Liver (tissue), 3 donors: Measurements from ENCODE around the gene SMAP1.

Experiments
- ATF3 ChIP-seq: IDR thresholded peaks from 2 replicates; pipeline ENCODE4 v1.6.1; 2016; ENCODE audit warnings: antibody characterized with exemption
- FOXA2 ChIP-seq: IDR thresholded peaks from 2 replicates; pipeline ENCODE4 v1.6.1; 2016; ENCODE audit warnings: antibody characterized with exemption
- MAX ChIP-seq: IDR thresholded peaks from 2 replicates; pipeline ENCODE4 v1.6.1; 2016; ENCODE audit warnings: antibody characterized with exemption
- RAD21 ChIP-seq, 2 donors: IDR thresholded peaks; 2 replicates each; pipeline ENCODE4 v1.6.1; 2016; ENCODE audit warnings: antibody characterized with exemption in 2 of 2, mild to moderate bottlenecking in 2 of 2
- SP1 ChIP-seq: IDR thresholded peaks from 2 replicates; pipeline ENCODE4 v1.6.1; 2018; ENCODE audit warnings: antibody characterized with exemption, mild to moderate bottlenecking
- TAF1 ChIP-seq: conservative IDR thresholded peaks from 2 replicates; pipeline ENCODE4 v1.6.1; 2016; ENCODE audit warnings: antibody characterized with exemption, mild to moderate bottlenecking
- YY1 ChIP-seq: IDR thresholded peaks from 2 replicates; pipeline ENCODE4 v1.6.1; 2016; ENCODE audit warnings: antibody characterized with exemption, mild to moderate bottlenecking
- TF ChIP-seq, protein P1 (sequence below): fragments of 150-350 bp; IDR thresholded peaks from 2 replicates; pipeline ENCODE4 v1.5.1; 2017; ENCODE audit warnings: improper control_type of control experiment, low read depth, low read length; ENCODE audit not compliant: missing input control
- TF ChIP-seq, protein P2 (sequence below): IDR thresholded peaks from 2 replicates; pipeline ENCODE4 v1.6.1; 2016; ENCODE audit warnings: antibody characterized with exemption, mild to moderate bottlenecking
- TF ChIP-seq, protein P3 (sequence below): IDR thresholded peaks from 2 replicates; pipeline ENCODE4 v1.6.1; 2016; ENCODE audit warnings: antibody characterized with exemption
- donor health status: healthy.
- donor health status: healthy.

DNA sequence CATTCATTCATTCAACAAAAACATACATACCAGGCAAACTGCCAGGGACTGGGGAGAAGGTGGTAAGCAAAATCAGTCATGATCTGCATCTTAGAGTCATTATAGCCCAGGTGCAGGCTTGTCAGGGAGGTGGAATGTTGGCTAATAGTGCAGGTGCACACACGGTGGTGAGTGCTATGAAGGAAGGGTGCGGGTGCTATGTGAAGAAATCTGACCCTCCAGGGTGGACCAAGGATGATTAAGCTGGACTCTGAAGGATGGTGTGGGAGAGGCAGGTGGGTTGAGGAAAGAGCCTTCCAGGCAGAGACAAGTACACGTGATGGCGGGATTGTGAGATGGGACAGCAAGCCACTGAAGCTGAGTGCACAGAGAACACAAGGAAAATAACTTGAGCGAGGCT lies 211.8 kb downstream of the SMAP1 start:
- TF ChIP-seq, protein P1, sequence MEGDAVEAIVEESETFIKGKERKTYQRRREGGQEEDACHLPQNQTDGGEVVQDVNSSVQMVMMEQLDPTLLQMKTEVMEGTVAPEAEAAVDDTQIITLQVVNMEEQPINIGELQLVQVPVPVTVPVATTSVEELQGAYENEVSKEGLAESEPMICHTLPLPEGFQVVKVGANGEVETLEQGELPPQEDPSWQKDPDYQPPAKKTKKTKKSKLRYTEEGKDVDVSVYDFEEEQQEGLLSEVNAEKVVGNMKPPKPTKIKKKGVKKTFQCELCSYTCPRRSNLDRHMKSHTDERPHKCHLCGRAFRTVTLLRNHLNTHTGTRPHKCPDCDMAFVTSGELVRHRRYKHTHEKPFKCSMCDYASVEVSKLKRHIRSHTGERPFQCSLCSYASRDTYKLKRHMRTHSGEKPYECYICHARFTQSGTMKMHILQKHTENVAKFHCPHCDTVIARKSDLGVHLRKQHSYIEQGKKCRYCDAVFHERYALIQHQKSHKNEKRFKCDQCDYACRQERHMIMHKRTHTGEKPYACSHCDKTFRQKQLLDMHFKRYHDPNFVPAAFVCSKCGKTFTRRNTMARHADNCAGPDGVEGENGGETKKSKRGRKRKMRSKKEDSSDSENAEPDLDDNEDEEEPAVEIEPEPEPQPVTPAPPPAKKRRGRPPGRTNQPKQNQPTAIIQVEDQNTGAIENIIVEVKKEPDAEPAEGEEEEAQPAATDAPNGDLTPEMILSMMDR, result no peak
- TF ChIP-seq TAF1 (no peak), YY1 (no peak), SP1 (no peak), MAX (no peak), FOXA2 (no peak), RAD21 (IDR thresholded peaks at IDR 0.05) (no peak), ATF3 (no peak)
- TF ChIP-seq, protein P2, sequence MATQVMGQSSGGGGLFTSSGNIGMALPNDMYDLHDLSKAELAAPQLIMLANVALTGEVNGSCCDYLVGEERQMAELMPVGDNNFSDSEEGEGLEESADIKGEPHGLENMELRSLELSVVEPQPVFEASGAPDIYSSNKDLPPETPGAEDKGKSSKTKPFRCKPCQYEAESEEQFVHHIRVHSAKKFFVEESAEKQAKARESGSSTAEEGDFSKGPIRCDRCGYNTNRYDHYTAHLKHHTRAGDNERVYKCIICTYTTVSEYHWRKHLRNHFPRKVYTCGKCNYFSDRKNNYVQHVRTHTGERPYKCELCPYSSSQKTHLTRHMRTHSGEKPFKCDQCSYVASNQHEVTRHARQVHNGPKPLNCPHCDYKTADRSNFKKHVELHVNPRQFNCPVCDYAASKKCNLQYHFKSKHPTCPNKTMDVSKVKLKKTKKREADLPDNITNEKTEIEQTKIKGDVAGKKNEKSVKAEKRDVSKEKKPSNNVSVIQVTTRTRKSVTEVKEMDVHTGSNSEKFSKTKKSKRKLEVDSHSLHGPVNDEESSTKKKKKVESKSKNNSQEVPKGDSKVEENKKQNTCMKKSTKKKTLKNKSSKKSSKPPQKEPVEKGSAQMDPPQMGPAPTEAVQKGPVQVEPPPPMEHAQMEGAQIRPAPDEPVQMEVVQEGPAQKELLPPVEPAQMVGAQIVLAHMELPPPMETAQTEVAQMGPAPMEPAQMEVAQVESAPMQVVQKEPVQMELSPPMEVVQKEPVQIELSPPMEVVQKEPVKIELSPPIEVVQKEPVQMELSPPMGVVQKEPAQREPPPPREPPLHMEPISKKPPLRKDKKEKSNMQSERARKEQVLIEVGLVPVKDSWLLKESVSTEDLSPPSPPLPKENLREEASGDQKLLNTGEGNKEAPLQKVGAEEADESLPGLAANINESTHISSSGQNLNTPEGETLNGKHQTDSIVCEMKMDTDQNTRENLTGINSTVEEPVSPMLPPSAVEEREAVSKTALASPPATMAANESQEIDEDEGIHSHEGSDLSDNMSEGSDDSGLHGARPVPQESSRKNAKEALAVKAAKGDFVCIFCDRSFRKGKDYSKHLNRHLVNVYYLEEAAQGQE, result no peak
- TF ChIP-seq, protein P3, sequence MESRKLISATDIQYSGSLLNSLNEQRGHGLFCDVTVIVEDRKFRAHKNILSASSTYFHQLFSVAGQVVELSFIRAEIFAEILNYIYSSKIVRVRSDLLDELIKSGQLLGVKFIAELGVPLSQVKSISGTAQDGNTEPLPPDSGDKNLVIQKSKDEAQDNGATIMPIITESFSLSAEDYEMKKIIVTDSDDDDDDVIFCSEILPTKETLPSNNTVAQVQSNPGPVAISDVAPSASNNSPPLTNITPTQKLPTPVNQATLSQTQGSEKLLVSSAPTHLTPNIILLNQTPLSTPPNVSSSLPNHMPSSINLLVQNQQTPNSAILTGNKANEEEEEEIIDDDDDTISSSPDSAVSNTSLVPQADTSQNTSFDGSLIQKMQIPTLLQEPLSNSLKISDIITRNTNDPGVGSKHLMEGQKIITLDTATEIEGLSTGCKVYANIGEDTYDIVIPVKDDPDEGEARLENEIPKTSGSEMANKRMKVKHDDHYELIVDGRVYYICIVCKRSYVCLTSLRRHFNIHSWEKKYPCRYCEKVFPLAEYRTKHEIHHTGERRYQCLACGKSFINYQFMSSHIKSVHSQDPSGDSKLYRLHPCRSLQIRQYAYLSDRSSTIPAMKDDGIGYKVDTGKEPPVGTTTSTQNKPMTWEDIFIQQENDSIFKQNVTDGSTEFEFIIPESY, result no peak
